ENCODE data around the gene ASB15. TPM values are rescaled to one million over a fixed set of nuclear protein-coding genes. Genes with fewer than 3 reads are reported as not detected.
"Not testable (repeated sequence)": the region's sequence is repeated elsewhere in the genome, so short reads cannot be mapped to it uniquely, and the experiment has no call there.

ASB15 gene
- total RNA-seq, 1 donor from 2014 or later: not detected

DNA sequence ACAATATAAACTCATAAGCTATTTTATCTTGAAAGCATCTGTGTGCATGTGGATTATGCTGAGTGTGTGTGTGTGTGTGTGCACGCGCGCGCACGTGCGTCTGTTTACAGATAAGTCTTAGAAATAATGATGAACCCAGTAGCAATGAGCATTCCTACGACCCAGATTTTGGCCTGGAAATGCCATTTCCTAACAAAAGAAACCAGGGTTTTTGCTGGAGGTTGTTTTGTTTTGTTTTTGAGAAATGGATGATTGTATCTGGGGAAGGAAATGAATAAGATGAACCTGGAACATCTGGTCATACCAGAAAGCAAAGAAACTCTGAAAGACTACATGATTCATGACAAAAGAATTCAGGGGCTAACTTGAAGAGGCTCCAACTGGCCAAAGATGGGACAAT lies 31.9 kb downstream of the ASB15 start:
- TF ChIP-seq, protein P1, sequence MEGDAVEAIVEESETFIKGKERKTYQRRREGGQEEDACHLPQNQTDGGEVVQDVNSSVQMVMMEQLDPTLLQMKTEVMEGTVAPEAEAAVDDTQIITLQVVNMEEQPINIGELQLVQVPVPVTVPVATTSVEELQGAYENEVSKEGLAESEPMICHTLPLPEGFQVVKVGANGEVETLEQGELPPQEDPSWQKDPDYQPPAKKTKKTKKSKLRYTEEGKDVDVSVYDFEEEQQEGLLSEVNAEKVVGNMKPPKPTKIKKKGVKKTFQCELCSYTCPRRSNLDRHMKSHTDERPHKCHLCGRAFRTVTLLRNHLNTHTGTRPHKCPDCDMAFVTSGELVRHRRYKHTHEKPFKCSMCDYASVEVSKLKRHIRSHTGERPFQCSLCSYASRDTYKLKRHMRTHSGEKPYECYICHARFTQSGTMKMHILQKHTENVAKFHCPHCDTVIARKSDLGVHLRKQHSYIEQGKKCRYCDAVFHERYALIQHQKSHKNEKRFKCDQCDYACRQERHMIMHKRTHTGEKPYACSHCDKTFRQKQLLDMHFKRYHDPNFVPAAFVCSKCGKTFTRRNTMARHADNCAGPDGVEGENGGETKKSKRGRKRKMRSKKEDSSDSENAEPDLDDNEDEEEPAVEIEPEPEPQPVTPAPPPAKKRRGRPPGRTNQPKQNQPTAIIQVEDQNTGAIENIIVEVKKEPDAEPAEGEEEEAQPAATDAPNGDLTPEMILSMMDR (IDR thresholded peaks at IDR 0.05; ENCODE audit: partially characterized antibody, unreplicated experiment): no peak
- Mint-ChIP-seq H3K36me3 (ENCODE audit: unreplicated experiment) (no peaks in the 10 kb centered on the region), H3K4me3 (ENCODE audit: unreplicated experiment) (no peak overlapping the region), H3K27ac (ENCODE audit: unreplicated experiment) (no peak overlapping the region), H3K4me1 (ENCODE audit: low read depth, unreplicated experiment) (peaks cover 7% of the 10 kb centered on the region), H3K9me3 (ENCODE audit: unreplicated experiment) (no peaks in the 10 kb centered on the region), H3K27me3 (ENCODE audit: unreplicated experiment) (no peaks in the 10 kb centered on the region)
- no peak for DNase-seq

DNA sequence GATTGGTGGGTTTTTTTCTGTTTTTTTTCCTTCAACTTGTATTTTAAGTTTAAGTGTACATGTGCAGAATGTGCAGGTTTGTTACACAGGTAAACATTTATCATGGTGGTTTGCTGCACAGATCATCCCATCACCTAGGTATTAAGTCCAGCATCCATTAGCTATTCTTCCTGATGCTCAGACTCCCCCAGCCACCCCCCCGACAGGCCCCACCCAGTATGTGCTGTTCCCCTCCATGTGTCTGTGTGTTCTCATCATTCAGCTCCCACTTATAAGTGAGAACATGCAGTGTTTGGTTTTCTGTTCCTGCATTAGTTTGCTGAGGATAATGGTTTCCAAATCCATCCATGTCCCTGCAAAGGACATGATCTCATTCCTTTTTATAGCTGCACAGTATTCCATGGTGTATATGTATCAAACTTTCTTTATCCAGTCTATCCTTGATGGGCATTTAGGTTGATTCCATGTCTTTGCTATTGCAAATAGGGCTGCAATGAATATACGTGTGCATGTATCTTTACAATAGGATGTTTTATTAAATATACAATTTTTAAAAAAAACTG lies 32.5 kb downstream of the ASB15 start:
- H3K4me3 Mint-ChIP-seq (ENCODE audit: unreplicated experiment); H3K9me3 Mint-ChIP-seq (ENCODE audit: unreplicated experiment); H3K4me1 Mint-ChIP-seq (ENCODE audit: low read depth, unreplicated experiment); H3K27me3 Mint-ChIP-seq (ENCODE audit: unreplicated experiment); H3K27ac Mint-ChIP-seq (ENCODE audit: unreplicated experiment); DNase-seq; H3K36me3 Mint-ChIP-seq (ENCODE audit: unreplicated experiment): not testable (repeated sequence)

DNA sequence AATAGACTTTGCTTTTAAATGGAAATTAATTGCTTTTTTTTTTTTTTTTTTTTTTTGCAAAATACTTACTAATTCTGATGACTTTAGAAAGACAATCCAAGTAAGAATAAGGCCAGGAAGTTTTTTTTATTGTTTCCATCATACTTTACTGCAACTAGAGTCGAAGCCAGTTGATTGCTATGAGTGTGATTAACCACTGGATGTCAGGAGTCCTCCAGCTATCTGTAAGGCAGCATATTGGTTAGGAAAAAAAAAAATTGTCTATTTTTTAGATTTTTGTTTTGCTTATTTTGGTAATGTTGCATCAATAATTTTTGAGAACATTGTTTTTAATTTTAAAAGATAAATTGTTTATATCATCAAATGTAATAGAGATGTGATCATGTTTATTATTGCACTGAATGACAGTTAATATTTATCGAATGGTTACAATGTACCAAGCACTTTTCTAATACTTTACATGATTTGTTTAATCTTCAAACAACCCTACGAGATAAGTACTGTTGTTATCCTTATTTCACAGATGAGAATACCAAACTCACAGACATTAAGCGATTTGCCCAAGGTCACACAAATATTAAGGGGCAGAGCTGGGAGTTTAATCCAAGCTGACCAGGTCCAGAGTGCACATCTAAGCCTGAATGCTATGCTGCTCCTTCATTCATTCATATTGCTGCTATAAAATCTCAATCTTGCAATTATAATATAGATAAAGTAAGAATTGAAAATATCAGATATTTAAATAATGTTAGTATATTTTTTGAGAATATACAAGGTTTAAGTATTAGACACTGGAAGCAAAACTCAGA lies 34.1 kb downstream of the ASB15 start:
- TF ChIP-seq, protein P1 (IDR thresholded peaks at IDR 0.05; ENCODE audit: partially characterized antibody, unreplicated experiment): peak; percentile 34
- no peaks in the 10 kb centered on the region for H3K9me3 Mint-ChIP-seq (ENCODE audit: unreplicated experiment)
- H3K36me3 Mint-ChIP-seq (ENCODE audit: unreplicated experiment): no peaks in the 10 kb centered on the region
- H3K4me3 Mint-ChIP-seq (ENCODE audit: unreplicated experiment): no peak overlapping the region
- no peaks in the 10 kb centered on the region for H3K27me3 Mint-ChIP-seq (ENCODE audit: unreplicated experiment)
- H3K27ac Mint-ChIP-seq (ENCODE audit: unreplicated experiment): no peak overlapping the region
- no peak for DNase-seq
- H3K4me1 Mint-ChIP-seq (ENCODE audit: low read depth, unreplicated experiment): peaks cover 10% of the 10 kb centered on the region

DNA sequence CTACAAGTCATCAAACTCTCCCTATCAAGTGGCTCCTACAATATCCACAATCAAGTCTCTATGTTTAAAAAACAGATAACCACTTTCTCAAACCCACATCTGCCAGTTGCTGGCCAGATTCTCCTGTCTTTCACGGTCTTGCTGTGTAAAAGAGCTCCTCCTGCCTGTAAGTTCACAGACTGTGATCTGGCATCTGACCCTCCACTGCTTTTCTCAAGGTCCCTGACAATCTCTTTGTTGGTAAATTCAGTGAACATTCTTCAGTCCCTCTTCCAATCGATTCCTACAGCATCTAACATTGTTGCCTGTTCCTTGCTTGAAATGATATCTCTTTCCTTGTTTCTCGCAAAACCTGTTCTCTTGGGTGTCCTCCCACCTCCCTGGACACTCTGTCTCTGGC lies 35.6 kb downstream of the ASB15 start:
- no peak for DNase-seq
- Mint-ChIP-seq H3K27ac (ENCODE audit: unreplicated experiment) (peak overlapping the region; percentile 14), H3K4me3 (ENCODE audit: unreplicated experiment) (no peak overlapping the region), H3K9me3 (ENCODE audit: unreplicated experiment) (no peaks in the 10 kb centered on the region), H3K36me3 (ENCODE audit: unreplicated experiment) (no peaks in the 10 kb centered on the region), H3K27me3 (ENCODE audit: unreplicated experiment) (no peaks in the 10 kb centered on the region), H3K4me1 (ENCODE audit: low read depth, unreplicated experiment) (peaks cover 10% of the 10 kb centered on the region)
- TF ChIP-seq, protein P1 (IDR thresholded peaks at IDR 0.05; ENCODE audit: partially characterized antibody, unreplicated experiment): no peak

DNA sequence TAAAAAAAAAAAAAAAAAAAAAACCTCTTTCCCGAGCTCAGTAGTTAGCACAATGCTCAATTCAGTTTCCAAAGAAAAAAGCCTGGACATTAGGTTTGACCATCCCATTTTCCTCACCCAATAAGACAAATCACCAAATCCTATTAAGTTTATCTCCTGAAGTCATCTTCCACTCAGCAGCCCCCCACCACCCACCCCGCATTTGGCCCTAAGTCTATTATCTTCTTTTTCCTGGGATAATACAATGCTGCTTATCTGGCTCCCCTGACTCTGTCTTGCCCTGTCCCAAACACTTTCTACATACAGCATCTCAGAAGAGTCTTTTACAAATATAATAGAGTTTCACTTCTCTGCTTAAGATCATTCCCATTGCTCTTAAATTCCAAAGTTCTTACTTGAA lies 36.3 kb downstream of the ASB15 start:
- TF ChIP-seq, protein P1 (IDR thresholded peaks at IDR 0.05; ENCODE audit: partially characterized antibody, unreplicated experiment): no peak
- H3K27me3 Mint-ChIP-seq (ENCODE audit: unreplicated experiment): no peaks in the 10 kb centered on the region
- H3K4me1 Mint-ChIP-seq (ENCODE audit: low read depth, unreplicated experiment): peaks cover 10% of the 10 kb centered on the region
- H3K36me3 Mint-ChIP-seq (ENCODE audit: unreplicated experiment): no peaks in the 10 kb centered on the region
- H3K4me3 Mint-ChIP-seq (ENCODE audit: unreplicated experiment): no peak overlapping the region
- no peak for DNase-seq
- no peaks in the 10 kb centered on the region for H3K9me3 Mint-ChIP-seq (ENCODE audit: unreplicated experiment)
- no peak overlapping the region for H3K27ac Mint-ChIP-seq (ENCODE audit: unreplicated experiment)

Data from glutamatergic neuron (in vitro differentiated cells).